ENCODE results near the gene MYCN.
"Not testable (repeated sequence)": the region's sequence is repeated elsewhere in the genome, so short reads cannot be mapped to it uniquely, and the experiment has no call there.

MYCN gene

GRCh38 chr2:15946983-15947382, 6.6 kb downstream of the MYCN start:
- H3K4me3 ChIP-seq (ENCODE audit: low read depth, low read length), result no peak overlapping the region
- TF ChIP-seq, protein P1, sequence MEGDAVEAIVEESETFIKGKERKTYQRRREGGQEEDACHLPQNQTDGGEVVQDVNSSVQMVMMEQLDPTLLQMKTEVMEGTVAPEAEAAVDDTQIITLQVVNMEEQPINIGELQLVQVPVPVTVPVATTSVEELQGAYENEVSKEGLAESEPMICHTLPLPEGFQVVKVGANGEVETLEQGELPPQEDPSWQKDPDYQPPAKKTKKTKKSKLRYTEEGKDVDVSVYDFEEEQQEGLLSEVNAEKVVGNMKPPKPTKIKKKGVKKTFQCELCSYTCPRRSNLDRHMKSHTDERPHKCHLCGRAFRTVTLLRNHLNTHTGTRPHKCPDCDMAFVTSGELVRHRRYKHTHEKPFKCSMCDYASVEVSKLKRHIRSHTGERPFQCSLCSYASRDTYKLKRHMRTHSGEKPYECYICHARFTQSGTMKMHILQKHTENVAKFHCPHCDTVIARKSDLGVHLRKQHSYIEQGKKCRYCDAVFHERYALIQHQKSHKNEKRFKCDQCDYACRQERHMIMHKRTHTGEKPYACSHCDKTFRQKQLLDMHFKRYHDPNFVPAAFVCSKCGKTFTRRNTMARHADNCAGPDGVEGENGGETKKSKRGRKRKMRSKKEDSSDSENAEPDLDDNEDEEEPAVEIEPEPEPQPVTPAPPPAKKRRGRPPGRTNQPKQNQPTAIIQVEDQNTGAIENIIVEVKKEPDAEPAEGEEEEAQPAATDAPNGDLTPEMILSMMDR (IDR thresholded peaks at IDR 0.05; ENCODE audit: borderline replicate concordance, insufficient read depth, low read depth, low read length), result no peak

DNA sequence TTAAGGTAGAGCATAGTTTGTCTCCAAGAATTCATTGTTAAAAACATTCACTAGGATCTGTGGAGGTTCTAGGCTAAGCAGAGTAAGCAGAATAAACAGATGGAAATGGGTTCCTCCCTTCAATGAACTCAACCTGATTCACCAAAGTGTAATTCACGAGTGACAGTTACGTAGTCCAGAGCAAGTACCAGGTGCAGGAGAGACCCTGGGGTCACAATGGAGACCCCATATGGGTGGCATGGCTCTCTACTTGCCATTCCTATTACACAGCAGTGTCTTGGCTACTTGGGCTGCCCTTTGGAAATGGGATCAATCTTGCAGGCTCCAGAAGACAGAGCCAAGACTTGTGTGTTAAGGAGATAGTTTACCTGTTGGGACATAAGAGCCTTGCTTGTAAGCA, 7.1 kb downstream of the MYCN start:
- TF ChIP-seq, protein P1 (IDR thresholded peaks at IDR 0.05; ENCODE audit: borderline replicate concordance, insufficient read depth, low read depth, low read length), result no peak
- no peak overlapping the region for H3K4me3 ChIP-seq (ENCODE audit: low read depth, low read length)

GRCh38 chr2:15948704-15948957, 8.3 kb downstream of the MYCN start:
- TF ChIP-seq, protein P1 (IDR thresholded peaks at IDR 0.05; ENCODE audit: borderline replicate concordance, insufficient read depth, low read depth, low read length), result no peak
- H3K4me3 ChIP-seq (ENCODE audit: low read depth, low read length), result no peak overlapping the region

GRCh38 chr2:15949126-15949525, 8.8 kb downstream of the MYCN start:
- TF ChIP-seq, protein P1 (IDR thresholded peaks at IDR 0.05; ENCODE audit: borderline replicate concordance, insufficient read depth, low read depth, low read length), result no peak
- H3K4me3 ChIP-seq (ENCODE audit: low read depth, low read length), result no peak overlapping the region

DNA sequence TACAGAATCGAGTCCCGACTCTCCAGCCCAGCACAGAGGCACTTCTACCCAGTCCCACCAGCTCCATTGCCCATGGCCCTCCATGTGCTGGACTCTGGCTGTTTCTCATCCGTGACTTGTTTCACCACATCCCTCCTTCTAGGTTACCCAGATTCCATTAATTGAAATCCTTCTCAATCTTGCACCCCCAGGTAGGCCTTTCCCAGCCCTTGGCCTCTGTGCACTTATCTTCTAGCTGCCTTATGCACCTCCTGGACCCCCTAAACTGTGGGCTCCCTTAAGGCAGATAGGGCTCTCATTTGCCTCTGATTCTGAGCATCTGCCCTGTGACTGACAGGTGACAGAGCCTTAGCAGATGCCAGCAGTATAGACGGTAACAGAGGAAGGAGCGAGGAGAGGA, 9.2 kb downstream of the MYCN start:
- no peak overlapping the region for H3K4me3 ChIP-seq (ENCODE audit: low read depth, low read length)

GRCh38 chr2:15950088-15950952, 10.0 kb downstream of the MYCN start:
- TF ChIP-seq, protein P1 (IDR thresholded peaks at IDR 0.05; ENCODE audit: borderline replicate concordance, insufficient read depth, low read depth, low read length), result no peak
- no peak overlapping the region for H3K4me3 ChIP-seq (ENCODE audit: low read depth, low read length)

More for the DNA sequence above, 9.2 kb downstream of the MYCN start:
- TF ChIP-seq, protein P1 (IDR thresholded peaks at IDR 0.05; ENCODE audit: borderline replicate concordance, insufficient read depth, low read depth, low read length), result no peak

- not testable (repeated sequence) for H3K4me3 ChIP-seq (ENCODE audit: low read depth, low read length)
Measured at GRCh38 chr2:15951936-15952335, 11.6 kb downstream of the MYCN start.
